NCI-H1694 treated with DMSO at 0.1 percent for 48 hours (cell line): ENCODE measurements around the gene SLC36A4.
"Not testable (repeated sequence)": the region's sequence is repeated elsewhere in the genome, so short reads cannot be mapped to it uniquely, and the experiment has no call there.

Experiments
- DNase-seq: peaks from one replicate; lab custom pipeline; 2025; lab: John Stamatoyannopoulos, UW

SLC36A4 gene

GRCh38 chr11:93118276-93118675, 79.5 kb downstream of the SLC36A4 start:
- no peak for DNase-seq

DNA sequence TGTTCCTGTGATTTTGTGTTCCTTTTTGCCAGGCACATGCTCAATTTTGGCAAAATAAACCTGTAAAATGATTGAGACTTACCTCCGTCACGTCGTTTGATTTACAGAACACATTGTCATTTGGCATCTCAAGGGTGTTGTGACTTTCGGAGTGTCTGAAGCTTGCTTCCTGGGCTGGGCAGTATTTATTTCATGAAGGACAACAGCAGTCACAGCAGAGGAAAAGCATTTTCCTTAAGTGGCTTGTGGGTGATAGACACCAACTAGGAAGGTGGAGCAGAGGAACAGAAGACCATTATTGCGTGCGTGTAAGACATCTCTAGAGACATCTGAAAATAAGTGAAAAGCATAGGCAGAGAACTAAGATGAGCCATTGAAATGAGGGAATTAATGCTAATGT, 80.2 kb downstream of the SLC36A4 start:
- no peak for DNase-seq

DNA sequence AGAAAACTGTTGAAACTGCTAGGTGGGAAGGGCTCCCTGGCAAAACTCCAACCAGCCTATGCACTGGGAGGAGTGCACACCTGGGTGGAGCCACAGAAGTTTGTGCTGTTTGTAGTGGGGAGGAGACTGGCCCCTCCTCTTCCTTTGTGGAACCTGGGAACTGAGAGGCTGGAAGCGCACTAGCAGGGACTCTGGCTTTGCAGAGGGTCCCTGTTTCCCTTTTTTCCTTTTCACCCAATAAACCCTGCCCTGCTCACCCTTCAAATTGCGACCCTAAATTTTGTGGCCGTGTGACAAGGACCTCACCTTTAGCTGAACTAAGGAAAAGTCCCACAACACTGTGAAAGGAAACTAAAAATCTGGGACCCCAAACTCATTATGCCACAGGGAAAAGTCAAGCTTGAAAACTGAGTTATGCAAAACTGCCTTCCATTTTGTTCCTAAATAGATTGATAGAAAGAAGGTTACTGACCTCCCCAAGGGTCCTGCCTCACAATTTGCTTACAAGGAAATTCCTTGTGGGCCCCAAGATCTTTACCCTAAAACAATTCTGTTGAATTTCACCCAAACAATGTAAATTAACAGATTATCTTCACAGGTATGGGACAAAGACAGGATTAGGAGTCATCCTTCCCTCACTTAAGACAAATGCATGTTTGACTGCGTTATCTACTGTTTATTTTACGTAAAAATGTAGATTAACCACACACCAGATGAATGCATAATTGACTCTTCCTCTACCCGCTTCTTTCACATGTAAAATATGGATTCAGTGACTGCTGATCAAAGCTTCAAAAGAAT, 81.0 kb downstream of the SLC36A4 start:
- DNase-seq, result no peak

- no peak for DNase-seq
Observed at GRCh38 chr11:93114304-93114703, 83.5 kb downstream of the SLC36A4 start.

DNA sequence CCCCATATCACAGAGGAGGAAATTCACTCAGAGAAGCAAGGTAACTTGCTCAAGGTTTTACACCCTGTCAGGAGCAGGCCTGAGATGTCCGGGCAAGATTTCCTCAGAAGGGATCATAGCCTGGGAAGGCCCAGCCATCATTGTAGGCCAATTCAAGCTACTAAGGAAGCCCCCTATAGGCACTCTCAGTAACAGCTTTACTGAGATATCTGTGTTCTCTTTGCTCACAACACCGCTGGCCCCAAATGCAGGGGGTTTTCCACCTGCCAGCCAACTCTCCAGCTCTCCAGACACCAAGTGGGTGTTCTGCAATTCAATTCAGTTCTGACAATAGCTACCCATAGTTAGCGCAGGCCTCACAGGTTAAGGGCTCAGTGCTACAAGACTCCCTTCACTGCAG, 84.0 kb downstream of the SLC36A4 start:
- no peak for DNase-seq

GRCh38 chr11:93111147-93111546, 86.6 kb downstream of the SLC36A4 start:
- not testable (repeated sequence) for DNase-seq

DNA sequence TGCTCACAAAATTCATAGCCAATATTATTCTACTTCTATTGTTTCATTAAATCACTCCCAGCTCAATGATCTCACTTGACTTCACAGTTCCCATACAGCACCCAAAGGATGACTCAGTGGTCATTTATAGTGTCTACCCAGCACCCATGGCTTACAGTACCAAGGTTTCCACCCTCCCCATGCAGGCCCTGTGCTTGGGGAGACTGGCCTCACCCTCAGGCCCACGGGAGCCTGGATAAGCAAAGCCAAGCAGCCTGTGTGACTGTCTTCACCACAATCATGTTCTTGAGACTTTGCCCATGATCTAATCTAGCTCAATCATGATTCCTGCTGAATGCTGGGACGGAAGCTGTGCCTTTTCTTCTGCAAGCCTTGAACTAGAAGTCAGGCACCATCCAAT, 97.6 kb downstream of the SLC36A4 start:
- DNase-seq, result no peak

GRCh38 chr11:93099806-93100205, 98.0 kb downstream of the SLC36A4 start:
- DNase-seq, result no peak
